Stomach (tissue), 4 donors: ENCODE data around the gene GRIN3A.

ENCODE experiments used
- CTCF ChIP-seq, 7 experiments: fragments of 450-650 bp in 4 of 7; fragments of 200-600 bp in 3 of 7; sonication (generic) in 3 of 7; IDR thresholded peaks; one replicate each; pipeline ENCODE4 v1.5.1; 2016 to 2019; ENCODE audit warnings: antibody characterized with exemption in 7 of 7, control low read depth in 2 of 7, mild to moderate bottlenecking in 1 of 7
- EP300 ChIP-seq: sonication (generic); formaldehyde crosslinking; IDR thresholded peaks from one replicate; pipeline ENCODE4 v1.6.1; 2017; ENCODE audit warnings: antibody characterized with exemption
- POLR2A ChIP-seq, 4 donors: fragments of 450-650 bp; IDR thresholded peaks; one replicate each; pipeline ENCODE4 v1.6.1; 2016; ENCODE audit warnings: antibody characterized with exemption in 4 of 4, control low read depth in 2 of 4, mild to moderate bottlenecking in 1 of 4, moderate library complexity in 1 of 4

GRCh38 chr9:101738566-101739183 lies at the start of gene GRIN3A:
- TF ChIP-seq POLR2A (IDR thresholded peaks at IDR 0.05) (no peak), EP300 (no peak), CTCF (IDR thresholded peaks at IDR 0.05) (no peak)
